Measurements from ENCODE around the gene LPP. TPM values are rescaled to one million over a fixed set of nuclear protein-coding genes. Genes with fewer than 3 reads are reported as not detected.

The LPP gene
- polyA plus RNA-seq, 1 experiment = 60.0 TPM

DNA sequence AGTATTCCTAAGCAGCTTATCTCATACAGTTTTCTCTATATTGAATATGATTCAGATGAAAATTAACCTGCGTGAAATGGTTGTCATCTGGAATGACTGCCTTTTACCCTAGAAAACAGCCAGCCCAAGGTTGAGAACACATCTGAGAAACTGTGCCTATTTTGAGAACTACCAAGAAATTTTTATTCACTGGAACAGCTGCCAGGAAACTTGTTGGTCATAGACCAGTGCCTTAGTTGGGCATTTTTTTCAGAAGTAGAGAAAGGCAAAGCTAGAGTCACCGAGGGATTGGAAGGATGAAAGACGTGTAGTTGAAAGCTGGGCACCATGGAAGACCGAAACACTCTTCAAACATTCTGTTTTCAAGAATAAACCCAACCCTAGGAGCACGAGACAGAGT, 277.1 kb downstream of the LPP start:
- no peak for DNase-seq (ENCODE audit: low read depth)
- TF ChIP-seq, protein P1, sequence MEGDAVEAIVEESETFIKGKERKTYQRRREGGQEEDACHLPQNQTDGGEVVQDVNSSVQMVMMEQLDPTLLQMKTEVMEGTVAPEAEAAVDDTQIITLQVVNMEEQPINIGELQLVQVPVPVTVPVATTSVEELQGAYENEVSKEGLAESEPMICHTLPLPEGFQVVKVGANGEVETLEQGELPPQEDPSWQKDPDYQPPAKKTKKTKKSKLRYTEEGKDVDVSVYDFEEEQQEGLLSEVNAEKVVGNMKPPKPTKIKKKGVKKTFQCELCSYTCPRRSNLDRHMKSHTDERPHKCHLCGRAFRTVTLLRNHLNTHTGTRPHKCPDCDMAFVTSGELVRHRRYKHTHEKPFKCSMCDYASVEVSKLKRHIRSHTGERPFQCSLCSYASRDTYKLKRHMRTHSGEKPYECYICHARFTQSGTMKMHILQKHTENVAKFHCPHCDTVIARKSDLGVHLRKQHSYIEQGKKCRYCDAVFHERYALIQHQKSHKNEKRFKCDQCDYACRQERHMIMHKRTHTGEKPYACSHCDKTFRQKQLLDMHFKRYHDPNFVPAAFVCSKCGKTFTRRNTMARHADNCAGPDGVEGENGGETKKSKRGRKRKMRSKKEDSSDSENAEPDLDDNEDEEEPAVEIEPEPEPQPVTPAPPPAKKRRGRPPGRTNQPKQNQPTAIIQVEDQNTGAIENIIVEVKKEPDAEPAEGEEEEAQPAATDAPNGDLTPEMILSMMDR (IDR thresholded peaks at IDR 0.05; ENCODE audit: insufficient read depth, low read depth, low read length) = no peak
- H3K36me3 ChIP-seq (ENCODE audit: control insufficient read depth, insufficient read depth, low read length) = 0 out of 2 replicates have a peak, but pooled peaks cover 1% of the 10 kb centered on the region
- POLR2A ChIA-PET = no interaction called here
- H3K4me3 ChIP-seq (ENCODE audit: low read depth, low read length) = no peak overlapping the region
- CTCF ChIA-PET = interaction anchor here (0.6 to 2.0 kb wide), 3 partner anchors 13 to 341 kb away, joined by 3 to 5 read pairs (median 4); no protein-coding TSS in a partner anchor
- H3K27me3 ChIP-seq (ENCODE audit: control insufficient read depth, insufficient read depth, low read length) = no peaks in the 10 kb centered on the region

- Histone ChIP-seq H3K27me3 (ENCODE audit: control insufficient read depth, insufficient read depth, low read length) (no peaks in the 10 kb centered on the region), H3K36me3 (ENCODE audit: control insufficient read depth, insufficient read depth, low read length) (0 out of 2 replicates have a peak, but pooled peaks cover 1% of the 10 kb centered on the region), H3K4me3 (ENCODE audit: low read depth, low read length) (no peak overlapping the region)
- POLR2A ChIA-PET = no interaction called here
- DNase-seq (ENCODE audit: low read depth) = peak; percentile 10
- CTCF ChIA-PET = interaction anchor here (1.0 to 2.0 kb wide), 3 partner anchors 14 to 691 kb away, joined by 3 to 6 read pairs (median 4); no protein-coding TSS in a partner anchor
- TF ChIP-seq, protein P1 (IDR thresholded peaks at IDR 0.05; ENCODE audit: insufficient read depth, low read depth, low read length) = no peak
These were observed 277.6 kb downstream of the LPP start for GRCh38 chr3:188431553-188431952.

- no peaks in the 10 kb centered on the region for H3K27me3 ChIP-seq (ENCODE audit: control insufficient read depth, insufficient read depth, low read length)
- no peak for DNase-seq (ENCODE audit: low read depth)
- CTCF ChIA-PET = interaction anchor here (1.0 to 1.7 kb wide), 3 partner anchors 11 to 693 kb away, joined by 3 to 6 read pairs (median 4); no protein-coding TSS in a partner anchor
- H3K4me3 ChIP-seq (ENCODE audit: low read depth, low read length) = no peak overlapping the region
- 0 out of 2 replicates have a peak, but pooled peaks cover 1% of the 10 kb centered on the region for H3K36me3 ChIP-seq (ENCODE audit: control insufficient read depth, insufficient read depth, low read length)
- TF ChIP-seq, protein P1 (IDR thresholded peaks at IDR 0.05; ENCODE audit: insufficient read depth, low read depth, low read length) = no peak
- POLR2A ChIA-PET = interaction anchor here (1.1 kb wide), 1 partner anchor 690 kb away, joined by 3 read pairs; no protein-coding TSS in a partner anchor
These were observed 279.0 kb downstream of the LPP start for GRCh38 chr3:188432802-188433520.

GRCh38 chr3:188433521-188434150, 279.7 kb downstream of the LPP start:
- H3K4me3 ChIP-seq (ENCODE audit: low read depth, low read length) = no peak overlapping the region
- POLR2A ChIA-PET = no interaction called here
- CTCF ChIA-PET = interaction anchor here (1.0 to 1.7 kb wide), 2 partner anchors 13 to 693 kb away, joined by 3 to 6 read pairs; no protein-coding TSS in a partner anchor
- no peak for DNase-seq (ENCODE audit: low read depth)
- TF ChIP-seq, protein P1 (IDR thresholded peaks at IDR 0.05; ENCODE audit: insufficient read depth, low read depth, low read length) = no peak
- H3K36me3 ChIP-seq (ENCODE audit: control insufficient read depth, insufficient read depth, low read length) = 0 out of 2 replicates have a peak, but pooled peaks cover 1% of the 10 kb centered on the region
- H3K27me3 ChIP-seq (ENCODE audit: control insufficient read depth, insufficient read depth, low read length) = no peaks in the 10 kb centered on the region

DNA sequence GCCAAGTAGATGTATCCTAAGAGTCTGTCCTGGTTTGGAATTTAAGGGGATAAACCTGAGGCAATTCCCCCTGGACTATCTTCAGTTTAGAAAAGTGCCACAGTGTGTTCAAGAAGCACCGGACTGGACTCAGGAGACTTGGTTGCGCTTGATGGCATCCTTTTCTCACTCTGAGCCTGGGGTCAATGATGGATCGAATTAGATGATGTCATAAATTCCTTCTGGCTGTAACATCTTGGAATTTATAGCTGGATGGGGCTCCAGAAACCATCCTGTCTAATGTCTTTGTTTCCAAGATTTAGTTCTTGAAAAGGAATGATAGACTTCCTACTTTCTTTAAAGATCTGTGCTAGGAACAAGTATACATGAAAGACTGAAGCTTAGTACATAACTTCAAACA, 280.6 kb downstream of the LPP start:
- TF ChIP-seq, protein P1 (IDR thresholded peaks at IDR 0.05; ENCODE audit: insufficient read depth, low read depth, low read length) = no peak
- H3K27me3 ChIP-seq (ENCODE audit: control insufficient read depth, insufficient read depth, low read length) = no peaks in the 10 kb centered on the region
- 0 out of 2 replicates have a peak, but pooled peaks cover 1% of the 10 kb centered on the region for H3K36me3 ChIP-seq (ENCODE audit: control insufficient read depth, insufficient read depth, low read length)
- no peak for DNase-seq (ENCODE audit: low read depth)
- H3K4me3 ChIP-seq (ENCODE audit: low read depth, low read length) = no peak overlapping the region
- POLR2A ChIA-PET = no interaction called here
- CTCF ChIA-PET = interaction anchor here (1.5 kb wide), 1 partner anchor 9 kb away, joined by 3 read pairs; no protein-coding TSS in a partner anchor
